Stimulated activated CD8-positive, alpha-beta memory T cell treated with anti-CD3 and anti-CD28 coated beads, Interleukin-4, amount 100 ng/mL, for 48 hours (primary cell): ENCODE data around the gene UMODL1.

Experiments used
- DNase-seq: peaks from one replicate; pipeline ENCODE4 v3.0.0-alpha.2; 2020

The UMODL1 gene

GRCh38 chr21:42117967-42118780 is 47.1 kb downstream of the UMODL1 start:
- DNase-seq = no peak

- no peak for DNase-seq
Measured at GRCh38 chr21:42118901-42119300, 47.8 kb downstream of the UMODL1 start.

GRCh38 chr21:42120101-42120902 is 49.2 kb downstream of the UMODL1 start:
- DNase-seq = no peak

GRCh38 chr21:42120903-42121535 is 49.9 kb downstream of the UMODL1 start:
- no peak for DNase-seq

GRCh38 chr21:42121794-42122193 is 50.7 kb downstream of the UMODL1 start:
- DNase-seq = no peak

- DNase-seq = no peak
Measured at GRCh38 chr21:42122398-42122797, 51.3 kb downstream of the UMODL1 start.

- DNase-seq = no peak
Measured at GRCh38 chr21:42122808-42123207, 51.7 kb downstream of the UMODL1 start.

GRCh38 chr21:42123219-42123908 is 52.2 kb downstream of the UMODL1 start:
- no peak for DNase-seq

- DNase-seq = no peak
Measured at GRCh38 chr21:42124081-42124480, 53.0 kb downstream of the UMODL1 start.

GRCh38 chr21:42124826-42125570 is 53.9 kb downstream of the UMODL1 start:
- DNase-seq = no peak

GRCh38 chr21:42125571-42126544 is 54.7 kb downstream of the UMODL1 start:
- DNase-seq = no peak

GRCh38 chr21:42127164-42128150 is 56.3 kb downstream of the UMODL1 start:
- DNase-seq = no peak

- DNase-seq = no peak
Measured at GRCh38 chr21:42129300-42130266, 58.5 kb downstream of the UMODL1 start.

- DNase-seq = no peak
Measured at GRCh38 chr21:42130441-42130840, 59.3 kb downstream of the UMODL1 start.

- no peak for DNase-seq
Measured at GRCh38 chr21:42132183-42132582, 61.1 kb downstream of the UMODL1 start.

GRCh38 chr21:42133131-42133530 is 62.0 kb downstream of the UMODL1 start:
- DNase-seq = no peak

GRCh38 chr21:42135386-42136052 is 64.4 kb downstream of the UMODL1 start:
- no peak for DNase-seq
